ENCODE results near the gene CRYGN. TPM values are rescaled to one million over a fixed set of nuclear protein-coding genes. Genes with fewer than 3 reads are reported as not detected.

Gene CRYGN
- total RNA-seq, 2 donors from 2014 or later, result 0.35 TPM; not detected in 1

DNA sequence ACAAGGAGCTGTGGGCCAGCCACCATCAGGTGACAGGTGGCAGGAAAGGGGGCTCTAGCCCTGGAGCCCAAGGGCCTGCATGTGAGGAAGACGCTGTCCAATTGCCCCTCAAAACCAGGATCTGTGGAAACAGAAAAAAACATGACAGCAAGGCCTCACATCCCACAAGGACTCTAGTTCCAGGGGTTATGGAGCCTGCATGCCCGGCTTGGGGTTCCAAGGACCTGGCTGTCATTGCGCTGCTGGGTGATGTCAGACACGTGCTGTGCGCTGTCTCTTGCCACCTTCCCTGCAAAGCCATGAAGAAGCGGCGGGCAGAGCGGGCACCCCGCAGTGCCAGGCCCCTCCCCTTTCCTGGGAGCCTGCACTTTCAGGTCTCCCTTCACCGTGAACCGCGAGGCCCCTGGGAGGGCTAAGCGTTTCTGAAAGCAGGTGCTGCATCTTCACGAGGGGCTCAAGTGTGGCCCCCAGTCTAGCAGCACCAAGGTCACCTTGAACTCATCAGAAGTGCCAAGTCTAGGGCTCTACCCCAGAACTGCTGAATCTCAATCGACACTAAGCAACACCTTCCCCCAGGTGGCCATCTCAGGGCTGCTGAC is 15.1 kb upstream of the CRYGN start:
- Histone ChIP-seq H3K4me3 (no peak overlapping the region), H3K27me3 (replicated peaks; ENCODE audit: insufficient read depth) (no peaks in the 10 kb centered on the region), H3K9me3 (no peaks in the 10 kb centered on the region), H3K4me1 (ENCODE audit: control insufficient read depth in 1 of 2, low read depth in 2 of 2) (peaks cover 5 to 9% of the 10 kb centered on the region in 2 donors), H3K27ac (no peak overlapping the region), H3K36me3 (no peaks in the 10 kb centered on the region)
- no peak for ATAC-seq (ENCODE audit: insufficient number of reproducible peaks, low FRiP score, low read depth)
- TF ChIP-seq, protein P1, sequence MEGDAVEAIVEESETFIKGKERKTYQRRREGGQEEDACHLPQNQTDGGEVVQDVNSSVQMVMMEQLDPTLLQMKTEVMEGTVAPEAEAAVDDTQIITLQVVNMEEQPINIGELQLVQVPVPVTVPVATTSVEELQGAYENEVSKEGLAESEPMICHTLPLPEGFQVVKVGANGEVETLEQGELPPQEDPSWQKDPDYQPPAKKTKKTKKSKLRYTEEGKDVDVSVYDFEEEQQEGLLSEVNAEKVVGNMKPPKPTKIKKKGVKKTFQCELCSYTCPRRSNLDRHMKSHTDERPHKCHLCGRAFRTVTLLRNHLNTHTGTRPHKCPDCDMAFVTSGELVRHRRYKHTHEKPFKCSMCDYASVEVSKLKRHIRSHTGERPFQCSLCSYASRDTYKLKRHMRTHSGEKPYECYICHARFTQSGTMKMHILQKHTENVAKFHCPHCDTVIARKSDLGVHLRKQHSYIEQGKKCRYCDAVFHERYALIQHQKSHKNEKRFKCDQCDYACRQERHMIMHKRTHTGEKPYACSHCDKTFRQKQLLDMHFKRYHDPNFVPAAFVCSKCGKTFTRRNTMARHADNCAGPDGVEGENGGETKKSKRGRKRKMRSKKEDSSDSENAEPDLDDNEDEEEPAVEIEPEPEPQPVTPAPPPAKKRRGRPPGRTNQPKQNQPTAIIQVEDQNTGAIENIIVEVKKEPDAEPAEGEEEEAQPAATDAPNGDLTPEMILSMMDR (IDR thresholded peaks at IDR 0.05), result no peak
- DNase-seq (ENCODE audit: low spot score), result no peak

DNA sequence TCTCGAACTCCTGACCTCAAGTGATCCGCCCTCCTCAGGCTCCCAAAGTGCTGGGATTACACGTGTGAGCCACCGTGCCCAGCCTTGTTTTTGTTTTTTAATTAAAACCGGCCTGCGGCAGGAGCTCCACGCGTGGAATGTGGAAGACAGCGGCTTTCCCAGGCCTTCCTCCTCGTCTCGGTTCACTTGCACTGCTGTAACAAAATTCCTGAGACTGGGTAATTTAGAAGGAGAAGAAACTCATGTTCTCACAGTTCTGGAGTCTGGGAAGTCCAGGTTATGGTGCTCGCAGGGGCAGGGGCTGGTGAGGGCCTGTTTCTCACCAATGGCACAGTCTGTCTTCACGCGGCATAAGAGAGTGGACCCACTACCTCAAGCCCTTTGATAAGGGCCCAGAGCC is 14.4 kb upstream of the CRYGN start:
- Histone ChIP-seq H3K4me1 (ENCODE audit: control insufficient read depth in 1 of 2, low read depth in 2 of 2) (peaks cover under 1 to 4% of the 10 kb centered on the region in 2 donors), H3K27ac (no peak overlapping the region), H3K9me3 (no peaks in the 10 kb centered on the region), H3K4me3 (no peak overlapping the region), H3K27me3 (replicated peaks; ENCODE audit: insufficient read depth) (no peaks in the 10 kb centered on the region), H3K36me3 (no peaks in the 10 kb centered on the region)
- TF ChIP-seq, protein P1 (IDR thresholded peaks at IDR 0.05), result no peak
- ATAC-seq (ENCODE audit: insufficient number of reproducible peaks, low FRiP score, low read depth) (no peak), DNase-seq (ENCODE audit: low spot score) (no peak)

DNA sequence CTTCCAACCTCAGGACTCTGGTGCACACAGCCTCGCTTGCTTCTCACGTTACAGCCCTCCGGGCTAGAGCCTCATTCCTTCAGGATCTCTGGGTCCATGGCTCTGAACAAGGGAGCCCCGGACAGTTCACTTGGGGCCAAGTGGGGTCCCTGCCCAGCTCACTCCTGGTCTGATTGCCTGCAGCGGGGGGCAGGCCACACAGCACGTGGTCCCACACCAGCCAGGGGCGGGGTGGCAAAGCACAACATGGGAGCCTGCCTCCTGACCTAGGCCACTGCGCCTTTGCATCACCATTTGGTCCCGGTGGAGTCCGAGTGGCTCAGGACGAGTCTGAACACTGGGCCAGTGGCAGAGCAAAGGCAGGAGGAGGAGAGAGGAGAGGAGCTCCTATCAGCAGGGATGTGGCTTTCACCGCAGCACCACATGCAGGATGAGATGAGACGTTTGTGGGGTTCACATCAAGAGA is 13.4 kb upstream of the CRYGN start:
- Histone ChIP-seq H3K27me3 (replicated peaks; ENCODE audit: insufficient read depth) (no peaks in the 10 kb centered on the region), H3K9me3 (no peaks in the 10 kb centered on the region), H3K4me3 (no peak overlapping the region), H3K36me3 (no peaks in the 10 kb centered on the region), H3K27ac (no peak overlapping the region), H3K4me1 (ENCODE audit: control insufficient read depth in 1 of 2, low read depth in 2 of 2) (peaks cover 0 to 5% of the 10 kb centered on the region in 2 donors)
- no peak for ATAC-seq (ENCODE audit: insufficient number of reproducible peaks, low FRiP score, low read depth)
- TF ChIP-seq, protein P1 (IDR thresholded peaks at IDR 0.05), result no peak
- no peak for DNase-seq (ENCODE audit: low spot score)

GRCh38 chr7:151452680-151453325 is 12.9 kb upstream of the CRYGN start:
- Histone ChIP-seq H3K4me3 (no peak overlapping the region), H3K27me3 (replicated peaks; ENCODE audit: insufficient read depth) (no peaks in the 10 kb centered on the region), H3K9me3 (no peaks in the 10 kb centered on the region), H3K36me3 (no peaks in the 10 kb centered on the region), H3K27ac (no peak overlapping the region), H3K4me1 (ENCODE audit: control insufficient read depth in 1 of 2, low read depth in 2 of 2) (peaks cover 0 to 11% of the 10 kb centered on the region in 2 donors)
- TF ChIP-seq, protein P1 (IDR thresholded peaks at IDR 0.05), result no peak
- ATAC-seq (ENCODE audit: insufficient number of reproducible peaks, low FRiP score, low read depth) (no peak), DNase-seq (ENCODE audit: low spot score) (no peak)

GRCh38 chr7:151451626-151452571 is 12.0 kb upstream of the CRYGN start:
- no peak overlapping the region for H3K27ac ChIP-seq
- H3K4me1 ChIP-seq (ENCODE audit: control insufficient read depth in 1 of 2, low read depth in 2 of 2), result peaks cover 0 to 12% of the 10 kb centered on the region in 2 donors
- DNase-seq (ENCODE audit: low spot score), result no peak
- H3K27me3 ChIP-seq (replicated peaks; ENCODE audit: insufficient read depth), result no peaks in the 10 kb centered on the region
- H3K36me3 ChIP-seq, result no peaks in the 10 kb centered on the region
- H3K4me3 ChIP-seq, result no peak overlapping the region
- H3K9me3 ChIP-seq, result no peaks in the 10 kb centered on the region
- no peak for ATAC-seq (ENCODE audit: insufficient number of reproducible peaks, low FRiP score, low read depth)
- TF ChIP-seq, protein P1 (IDR thresholded peaks at IDR 0.05), result no peak

Measured in thoracic aorta (tissue), 2 donors.